Activated CD4-positive, alpha-beta T cell treated with anti-CD3 and anti-CD28 coated beads, Interleukin-2, amount 50 U/mL, for 4 hours (primary cell): ENCODE measurements around the gene RGL1.

Experiments
- DNase-seq, 2 experiments: peaks; one replicate each; pipeline ENCODE4 v3.0.0-alpha.2; 2020

The RGL1 gene

GRCh38 chr1:183824291-183824690 is 19.4 kb downstream of the RGL1 start:
- DNase-seq, result no peak

- DNase-seq, result no peak
These were observed 22.9 kb downstream of the RGL1 start for GRCh38 chr1:183827801-183828200.

- DNase-seq, result no peak
These were observed 25.5 kb downstream of the RGL1 start for GRCh38 chr1:183830389-183830788.

- DNase-seq, result no peak
These were observed 26.4 kb downstream of the RGL1 start for GRCh38 chr1:183831311-183831710.

- no peak for DNase-seq
These were observed 27.5 kb downstream of the RGL1 start for GRCh38 chr1:183832459-183832858.

GRCh38 chr1:183834568-183834967 is 29.6 kb downstream of the RGL1 start:
- no peak for DNase-seq

GRCh38 chr1:183836598-183836997 is 31.7 kb downstream of the RGL1 start:
- DNase-seq, result no peak

GRCh38 chr1:183837062-183837461 is 32.1 kb downstream of the RGL1 start:
- no peak for DNase-seq

GRCh38 chr1:183838221-183838620 is 33.3 kb downstream of the RGL1 start:
- DNase-seq, result no peak

- DNase-seq, result no peak
These were observed 35.2 kb downstream of the RGL1 start for GRCh38 chr1:183840140-183840539.

- DNase-seq, result no peak
These were observed 36.6 kb downstream of the RGL1 start for GRCh38 chr1:183841550-183841949.

GRCh38 chr1:183841950-183842794 is 37.3 kb downstream of the RGL1 start:
- DNase-seq, result peak; percentile 1 to 2

- DNase-seq, result no peak
These were observed 37.9 kb downstream of the RGL1 start for GRCh38 chr1:183842795-183843144.

- no peak for DNase-seq
These were observed 39.9 kb downstream of the RGL1 start for GRCh38 chr1:183844806-183845205.

- DNase-seq, result no peak
These were observed 40.8 kb downstream of the RGL1 start for GRCh38 chr1:183845681-183846080.

GRCh38 chr1:183847641-183848040 is 42.7 kb downstream of the RGL1 start:
- no peak for DNase-seq

GRCh38 chr1:183850852-183851251 is 45.9 kb downstream of the RGL1 start:
- no peak for DNase-seq

- no peak for DNase-seq
These were observed 54.2 kb downstream of the RGL1 start for GRCh38 chr1:183859119-183859518.

- no peak for DNase-seq
These were observed 54.9 kb downstream of the RGL1 start for GRCh38 chr1:183859831-183860230.

GRCh38 chr1:183862967-183863366 is 58.0 kb downstream of the RGL1 start:
- no peak for DNase-seq

GRCh38 chr1:183863852-183864251 is 58.9 kb downstream of the RGL1 start:
- no peak for DNase-seq

- DNase-seq, result no peak
These were observed 59.7 kb downstream of the RGL1 start for GRCh38 chr1:183864611-183865010.

- no peak for DNase-seq
These were observed 64.3 kb downstream of the RGL1 start for GRCh38 chr1:183869230-183869629.

- DNase-seq, result no peak
These were observed 64.7 kb downstream of the RGL1 start for GRCh38 chr1:183869664-183870063.
